ENCODE results near the gene NLK.
"Not testable (repeated sequence)": the region's sequence is repeated elsewhere in the genome, so short reads cannot be mapped to it uniquely, and the experiment has no call there.

The NLK gene

DNA sequence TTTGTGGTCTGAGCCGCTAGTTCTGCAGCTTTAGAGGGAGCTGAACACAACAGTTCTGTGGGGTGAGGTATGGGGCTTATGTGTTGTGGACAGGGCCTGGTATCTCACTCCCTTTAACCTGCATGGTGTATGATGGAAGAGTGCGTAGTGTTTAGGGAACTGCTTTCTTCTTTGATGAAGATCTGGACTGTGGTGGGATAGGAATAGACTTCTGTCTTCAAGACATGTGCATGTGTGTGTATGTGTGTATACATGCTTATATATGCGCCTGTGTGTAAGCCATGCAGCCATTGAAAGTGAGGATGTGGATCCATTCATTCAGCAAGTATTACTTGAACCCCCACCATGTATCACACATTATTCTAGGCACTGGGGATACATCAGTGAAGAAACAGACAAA lies 161.8 kb downstream of the NLK start:
- DNase-seq = no peak

- no peak for DNase-seq
These were observed 162.3 kb downstream of the NLK start for GRCh38 chr17:28204751-28205150.

DNA sequence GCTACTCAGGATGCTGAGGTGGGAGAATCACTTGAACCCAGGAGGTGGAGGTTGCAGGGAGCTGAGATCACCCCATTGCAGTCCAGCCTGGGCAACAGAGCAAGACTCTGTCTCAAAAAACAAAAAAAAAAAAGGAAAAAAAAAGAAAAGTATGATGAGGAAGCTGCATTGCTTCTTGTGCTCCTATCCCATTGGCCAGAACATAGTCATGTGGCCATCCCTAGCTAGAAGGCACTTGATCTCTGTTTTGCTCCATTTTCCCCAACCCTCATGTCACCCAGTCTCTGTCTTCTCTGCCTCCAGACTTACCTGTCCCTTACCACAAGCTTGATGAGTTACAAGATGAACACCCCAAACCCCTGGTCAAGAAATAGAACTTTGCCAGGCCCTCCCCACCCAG lies 163.8 kb downstream of the NLK start:
- DNase-seq = no peak

DNA sequence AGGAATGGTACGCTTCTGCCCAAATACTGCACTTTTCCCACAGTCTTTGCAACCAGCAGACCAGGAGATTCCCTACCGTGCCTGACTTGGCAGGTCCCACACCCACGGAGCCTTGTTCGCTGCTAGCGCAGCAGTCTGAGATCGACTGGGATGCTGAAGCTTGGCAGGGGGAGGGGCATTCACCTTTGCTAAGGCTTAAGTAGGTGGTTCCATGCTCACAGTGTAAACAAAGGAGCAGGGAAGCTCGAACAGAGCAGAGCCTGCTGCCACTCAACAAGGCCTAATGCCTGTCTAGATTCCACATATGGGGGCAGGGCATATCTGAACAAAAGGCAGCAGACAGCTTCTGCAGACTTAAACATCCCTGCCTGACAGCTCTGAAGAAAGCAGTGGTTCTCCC lies 169.3 kb downstream of the NLK start:
- no peak for DNase-seq

- DNase-seq = not testable (repeated sequence)
These were observed 171.1 kb downstream of the NLK start for GRCh38 chr17:28213578-28213977.

DNA sequence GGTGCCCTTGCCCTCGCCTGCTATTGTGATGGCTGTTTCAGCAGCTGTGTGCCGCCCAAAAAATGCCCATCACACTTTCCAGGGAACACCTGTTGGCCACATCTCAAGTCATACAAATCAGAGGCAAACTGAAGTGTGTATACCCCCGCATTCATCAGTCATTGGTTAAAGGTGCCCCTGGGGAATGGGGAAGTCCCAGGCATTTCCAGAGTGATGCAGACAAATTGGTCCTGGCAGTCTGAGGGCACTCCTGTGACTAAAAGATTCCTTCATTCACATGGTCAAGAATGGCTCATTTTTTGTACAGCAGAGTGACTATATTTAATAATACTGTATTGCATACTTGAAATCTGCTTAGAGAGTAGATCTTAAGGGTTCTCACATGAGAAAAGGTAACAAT lies 173.6 kb downstream of the NLK start:
- DNase-seq = no peak

- DNase-seq = no peak
These were observed 174.1 kb downstream of the NLK start for GRCh38 chr17:28216528-28216927.

GRCh38 chr17:28219771-28220170 lies 177.3 kb downstream of the NLK start:
- no peak for DNase-seq

DNA sequence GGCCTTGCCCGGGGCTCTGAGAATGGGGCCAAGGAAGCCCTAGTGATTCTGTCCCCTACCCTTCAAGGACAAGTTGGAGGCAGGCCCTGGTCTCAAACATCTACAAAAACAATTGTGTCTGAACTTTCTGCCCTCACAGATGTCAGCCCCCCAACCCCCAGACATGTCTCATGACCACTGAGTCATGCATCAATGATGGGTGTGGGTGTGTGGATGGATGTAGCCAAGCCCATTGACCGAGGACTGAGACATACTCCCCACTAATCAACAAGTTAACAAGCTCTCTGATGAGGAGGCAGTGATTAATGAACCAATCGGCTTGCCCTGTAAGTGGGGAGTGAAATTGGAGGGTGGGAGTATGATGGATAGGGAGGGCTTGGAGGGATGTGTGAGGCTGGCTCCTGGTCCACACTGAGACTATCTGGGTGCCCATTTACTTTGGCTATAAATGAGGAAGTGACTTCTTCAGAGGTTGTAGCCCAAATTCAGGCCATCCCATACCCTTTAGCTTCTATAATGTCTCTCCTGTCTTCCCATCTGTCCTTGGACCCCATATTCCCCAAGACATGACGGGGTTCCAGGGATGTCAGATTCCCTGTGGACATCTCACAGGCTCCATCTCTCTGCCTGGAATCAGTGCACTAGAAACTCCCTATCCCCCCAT lies 179.4 kb downstream of the NLK start:
- no peak for DNase-seq

GRCh38 chr17:28225271-28225670 lies 182.8 kb downstream of the NLK start:
- no peak for DNase-seq

- DNase-seq = no peak
These were observed 183.4 kb downstream of the NLK start for GRCh38 chr17:28225867-28226266.

DNA sequence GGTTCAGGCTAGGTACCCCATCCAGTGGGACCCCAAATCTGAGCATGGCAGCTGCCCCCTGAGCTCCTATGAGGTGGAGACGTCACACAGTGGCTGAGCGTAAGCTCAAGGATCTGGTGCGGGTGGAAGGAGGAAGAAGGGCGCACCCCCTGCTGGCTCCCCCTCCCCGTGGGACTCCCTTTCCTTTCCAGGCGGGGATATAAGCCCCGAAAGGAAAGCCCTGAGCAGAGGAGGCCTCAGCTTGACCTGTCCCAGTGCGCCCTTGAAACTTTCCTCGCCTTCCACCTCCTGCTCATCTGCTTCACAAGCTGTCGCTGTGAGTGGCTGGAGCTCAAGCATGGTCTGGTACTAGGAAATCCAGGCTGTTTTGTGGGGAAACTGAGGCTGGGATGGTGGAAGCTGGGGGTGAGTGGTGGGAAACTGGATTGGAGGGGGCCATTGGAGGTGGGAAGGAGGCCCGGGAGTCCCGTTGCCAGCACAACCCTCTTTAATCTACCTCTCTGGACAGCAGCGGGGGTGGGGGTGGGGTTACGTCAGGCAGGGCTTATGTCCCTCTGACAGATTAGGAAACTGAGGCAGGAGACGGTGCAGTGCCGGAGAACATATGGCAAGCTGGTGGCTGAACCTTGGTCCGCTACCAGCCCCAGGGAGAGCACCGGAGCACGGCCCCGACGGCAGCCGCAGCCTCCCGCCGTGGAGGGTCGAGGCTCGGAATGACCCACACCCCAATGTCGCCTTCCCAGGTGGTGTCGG lies 184.3 kb downstream of the NLK start:
- DNase-seq = no peak

DNA sequence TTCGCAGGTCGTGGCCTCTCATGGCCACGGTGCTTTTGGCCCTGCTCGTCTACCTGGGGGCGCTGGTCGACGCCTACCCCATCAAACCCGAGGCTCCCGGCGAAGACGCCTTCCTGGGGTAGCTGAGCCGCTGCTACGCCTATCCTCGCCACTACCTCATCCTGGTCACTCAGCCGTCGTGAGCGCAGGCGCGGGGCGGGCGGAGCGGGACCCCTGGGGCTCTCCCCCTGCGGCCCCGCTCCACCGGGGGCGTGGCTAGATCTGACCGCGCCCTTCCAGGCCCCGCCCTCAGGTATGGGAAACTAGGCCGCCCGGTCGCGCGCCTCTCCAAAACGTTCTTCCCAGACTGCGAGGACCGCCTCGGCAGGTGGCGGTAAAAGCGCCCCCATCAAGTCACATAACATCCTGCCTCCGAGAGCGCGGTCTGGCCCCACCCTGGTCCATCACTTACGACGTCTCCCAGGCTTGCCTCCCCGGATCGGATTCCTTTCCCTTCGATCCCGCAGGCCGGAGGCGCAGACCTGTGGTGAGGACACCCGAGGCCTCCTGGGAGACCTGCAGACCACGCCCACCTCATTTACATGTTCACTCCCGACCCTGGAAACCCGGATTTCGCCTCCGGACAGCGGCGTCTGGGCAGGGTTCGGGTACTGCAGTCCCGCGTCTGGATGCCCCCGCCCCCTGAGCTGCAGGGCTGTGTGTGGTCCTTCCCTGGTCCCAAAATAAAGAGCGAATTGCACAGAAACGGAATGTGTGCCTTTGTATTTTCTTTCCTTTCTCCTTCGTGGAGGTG lies 185.0 kb downstream of the NLK start:
- no peak for DNase-seq

- no peak for DNase-seq
These were observed 185.8 kb downstream of the NLK start for GRCh38 chr17:28228109-28228840.

DNA sequence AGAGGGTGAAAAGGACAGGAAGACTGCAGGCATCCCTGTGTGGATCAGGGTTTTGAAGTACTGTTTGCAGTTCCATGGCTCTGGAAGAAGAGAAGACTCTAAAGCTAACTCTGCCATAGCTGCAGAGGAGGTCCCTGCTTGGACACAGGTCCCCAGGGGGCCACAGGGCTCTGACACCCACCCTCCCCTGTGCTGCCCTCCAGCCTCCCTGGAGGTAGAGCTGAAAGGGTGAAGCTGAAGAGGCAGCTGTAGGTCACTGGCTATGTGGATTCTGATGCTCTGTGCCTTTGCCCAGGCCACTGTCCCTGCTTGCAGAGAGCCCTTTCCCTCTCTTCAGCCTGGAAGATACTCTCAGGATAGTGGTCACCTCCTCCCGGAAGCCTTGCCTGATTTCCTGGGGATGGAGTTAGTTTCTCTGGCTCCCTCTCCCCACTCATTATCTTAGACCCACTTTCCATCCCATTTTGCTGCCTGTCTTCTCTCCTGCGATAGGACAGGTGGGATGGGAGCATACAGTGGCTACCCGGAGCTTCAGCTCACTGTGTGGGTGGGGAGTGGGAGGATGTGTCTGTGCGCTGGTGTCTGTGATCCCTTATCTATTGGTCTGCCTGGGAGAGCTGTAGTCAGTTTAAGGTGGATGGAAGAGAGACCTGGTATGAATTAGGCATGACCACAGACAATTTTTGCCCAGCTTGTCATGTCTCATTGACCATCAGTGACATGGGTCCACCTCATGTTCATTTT lies 186.7 kb downstream of the NLK start:
- DNase-seq = no peak

DNA sequence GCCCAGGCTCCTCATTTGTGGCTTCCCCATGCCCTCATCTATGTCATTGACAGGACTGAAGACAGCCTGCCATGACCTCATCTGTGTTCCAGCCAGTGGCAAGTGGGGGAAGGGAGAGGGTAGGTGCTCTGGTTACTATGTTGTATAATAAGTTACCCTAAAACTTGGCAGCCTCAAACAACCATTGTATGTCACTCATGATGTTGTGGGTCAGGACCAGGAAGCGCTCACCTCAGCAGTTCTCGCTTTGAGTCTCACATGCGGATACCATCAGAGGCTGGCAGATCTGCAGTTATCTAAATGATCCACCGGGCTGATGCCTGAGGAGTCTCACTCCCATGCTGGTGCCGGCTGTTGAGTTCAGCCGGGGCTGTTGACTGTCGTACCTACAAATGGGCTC lies 187.5 kb downstream of the NLK start:
- no peak for DNase-seq

DNA sequence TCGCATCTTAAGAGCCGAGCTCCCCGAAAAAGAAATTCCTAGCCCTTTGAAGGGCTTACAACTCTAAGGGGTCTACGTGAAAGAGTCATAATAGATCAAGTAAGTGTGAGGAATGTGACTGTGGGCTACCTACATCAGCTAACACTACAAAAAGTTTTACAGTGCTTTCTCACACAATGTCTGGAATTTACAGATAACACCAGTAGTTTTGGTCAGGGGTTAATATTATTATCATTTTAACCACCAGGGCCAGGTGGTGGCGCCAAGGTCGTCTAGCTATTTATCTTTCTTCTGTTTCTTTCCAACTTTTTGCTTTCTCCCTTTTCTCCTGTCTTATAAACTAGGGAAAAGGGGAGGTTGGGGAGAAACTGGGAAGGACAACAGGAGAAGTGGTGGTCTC lies 188.1 kb downstream of the NLK start:
- DNase-seq = not testable (repeated sequence)

DNA sequence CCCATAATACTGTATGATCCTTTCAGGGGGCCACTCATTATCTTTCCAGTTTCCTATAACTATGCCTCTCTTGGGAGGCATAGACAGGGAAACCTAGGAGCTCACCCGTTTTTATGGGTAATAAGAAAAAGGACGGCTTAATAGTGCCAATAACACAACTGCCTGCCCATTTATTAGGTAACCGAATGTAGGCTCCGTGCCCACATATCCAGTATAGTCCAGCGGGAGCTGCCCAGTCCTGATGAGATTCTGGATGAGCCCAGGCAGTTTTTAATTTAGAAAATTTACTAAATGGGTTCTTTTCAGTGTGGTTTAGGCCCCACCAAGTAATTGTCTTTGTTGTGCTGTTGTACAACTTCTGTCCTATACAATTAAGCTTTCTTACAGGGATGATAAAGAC lies 189.1 kb downstream of the NLK start:
- DNase-seq = not testable (repeated sequence)

DNA sequence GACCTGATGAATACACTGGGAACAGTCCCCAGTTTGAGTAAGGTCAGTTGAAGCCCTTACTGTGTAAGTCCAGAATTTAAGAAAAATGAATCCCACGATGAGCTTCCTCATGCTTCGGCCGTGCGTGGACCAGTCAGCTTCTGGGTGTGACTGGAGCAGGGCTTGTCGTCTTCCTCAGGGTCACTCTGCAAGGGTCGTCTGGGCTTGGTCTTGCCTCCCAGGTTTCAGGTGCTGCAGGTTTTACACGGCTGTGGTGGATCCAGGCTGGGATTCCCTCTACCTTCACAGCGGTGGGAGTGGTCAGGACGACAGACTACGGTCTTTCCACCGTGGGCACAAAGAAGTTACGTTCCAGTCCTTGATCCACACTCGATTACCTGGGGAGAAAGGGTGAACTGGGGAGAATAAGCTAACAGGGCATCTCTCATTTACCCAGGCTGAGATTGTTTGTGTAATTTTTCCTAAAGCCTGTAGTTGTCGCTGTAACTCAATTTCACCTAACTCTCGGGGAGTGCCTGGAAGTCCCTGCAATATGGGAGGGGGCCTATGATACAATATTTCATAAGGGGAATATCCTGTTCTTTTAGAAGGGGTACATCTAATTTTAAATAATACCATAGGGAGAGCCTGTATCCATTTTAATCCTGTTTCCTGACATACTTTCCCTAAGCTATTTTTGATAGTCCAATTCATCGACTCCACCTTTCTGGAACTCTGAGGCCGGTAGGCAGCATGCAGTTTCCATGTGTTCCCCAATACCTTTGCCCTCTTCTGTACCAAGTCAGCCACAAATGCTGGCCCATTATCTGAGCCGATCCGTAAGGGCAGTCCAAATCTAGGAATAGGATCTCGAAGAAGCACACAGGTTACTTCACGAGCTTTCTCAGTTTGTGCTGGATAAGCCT lies 190.7 kb downstream of the NLK start:
- not testable (repeated sequence) for DNase-seq

DNA sequence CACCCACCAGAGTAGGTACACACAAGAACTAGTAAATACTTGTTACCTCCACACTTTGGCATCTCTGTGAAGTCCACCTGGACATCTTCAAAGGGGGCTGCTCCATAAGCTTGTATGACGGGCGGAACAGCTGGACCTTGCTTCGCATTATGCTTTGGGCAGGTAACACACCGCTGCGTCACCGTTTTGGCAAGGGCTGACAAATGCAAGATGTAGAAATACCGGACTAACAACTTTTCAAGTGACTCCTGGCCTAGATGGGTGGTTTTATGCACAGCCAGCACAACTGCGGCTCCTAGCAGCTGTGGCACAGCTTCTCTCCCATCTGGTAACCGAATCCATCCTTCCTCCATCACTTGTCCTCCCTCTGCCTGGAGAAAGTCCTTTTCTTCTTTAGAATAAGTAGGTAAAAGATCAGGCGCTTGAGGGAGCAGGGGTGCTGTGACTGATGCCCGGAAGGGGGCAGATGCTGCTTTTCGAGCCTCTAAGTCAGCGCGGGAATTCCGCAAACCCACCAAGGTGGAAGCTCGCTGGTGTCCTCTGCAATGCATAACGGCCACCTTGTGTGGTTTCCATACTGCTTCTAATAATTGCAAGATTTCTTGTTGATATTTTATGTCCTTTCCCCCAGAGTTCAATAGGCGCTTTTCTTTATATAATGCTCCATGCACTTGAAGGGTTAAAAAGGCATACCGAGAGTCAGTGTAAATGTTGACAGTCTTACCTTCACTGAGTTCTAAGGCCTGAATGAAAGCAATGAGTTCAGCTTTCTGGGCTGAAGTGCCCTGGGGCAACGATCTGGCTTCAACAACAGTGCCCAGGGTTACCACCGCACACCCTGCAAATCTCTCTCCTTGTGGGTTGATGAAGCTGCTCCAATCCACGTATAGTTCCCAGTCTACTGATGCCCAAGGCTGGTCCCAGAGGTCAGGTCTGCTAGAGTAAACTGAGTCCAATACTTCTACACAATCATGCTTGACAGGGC lies 191.7 kb downstream of the NLK start:
- not testable (repeated sequence) for DNase-seq

Measured in effector CD4-positive, alpha-beta T cell (primary cell).